Stimulated activated memory B cell treated with anti-CD40 and anti-IgM and Interleukin-4, amounts not matched to agents 10 μg/mL and 1 μg/mL and 100 μg/mL, for 72 hours (primary cell): ENCODE results near the gene ATG4B.

Experiments used
- ATAC-seq: fragments of 150-1000 bp; cut with Tn5 transposase; 2 replicates; pipeline ENCODE4 v1.10.0; 2021
- H3K27ac Mint-ChIP-seq: one replicate; pipeline ENCODE4 v1.8.0; 2022; ENCODE audit warnings: mild to moderate bottlenecking, mixed read lengths
- H3K27me3 Mint-ChIP-seq: one replicate; pipeline ENCODE4 v1.8.0; 2022; ENCODE audit warnings: mixed read lengths
- H3K36me3 Mint-ChIP-seq: one replicate; pipeline ENCODE4 v1.8.0; 2022; ENCODE audit warnings: mixed read lengths
- H3K4me1 Mint-ChIP-seq: one replicate; pipeline ENCODE4 v1.8.0; 2022; ENCODE audit warnings: mixed read lengths
- H3K4me3 Mint-ChIP-seq: one replicate; pipeline ENCODE4 v1.8.0; 2022; ENCODE audit warnings: mild to moderate bottlenecking, moderate library complexity, mixed read lengths
- H3K9me3 Mint-ChIP-seq: one replicate; pipeline ENCODE4 v1.8.0; 2022; ENCODE audit warnings: mixed read lengths

Gene ATG4B

DNA sequence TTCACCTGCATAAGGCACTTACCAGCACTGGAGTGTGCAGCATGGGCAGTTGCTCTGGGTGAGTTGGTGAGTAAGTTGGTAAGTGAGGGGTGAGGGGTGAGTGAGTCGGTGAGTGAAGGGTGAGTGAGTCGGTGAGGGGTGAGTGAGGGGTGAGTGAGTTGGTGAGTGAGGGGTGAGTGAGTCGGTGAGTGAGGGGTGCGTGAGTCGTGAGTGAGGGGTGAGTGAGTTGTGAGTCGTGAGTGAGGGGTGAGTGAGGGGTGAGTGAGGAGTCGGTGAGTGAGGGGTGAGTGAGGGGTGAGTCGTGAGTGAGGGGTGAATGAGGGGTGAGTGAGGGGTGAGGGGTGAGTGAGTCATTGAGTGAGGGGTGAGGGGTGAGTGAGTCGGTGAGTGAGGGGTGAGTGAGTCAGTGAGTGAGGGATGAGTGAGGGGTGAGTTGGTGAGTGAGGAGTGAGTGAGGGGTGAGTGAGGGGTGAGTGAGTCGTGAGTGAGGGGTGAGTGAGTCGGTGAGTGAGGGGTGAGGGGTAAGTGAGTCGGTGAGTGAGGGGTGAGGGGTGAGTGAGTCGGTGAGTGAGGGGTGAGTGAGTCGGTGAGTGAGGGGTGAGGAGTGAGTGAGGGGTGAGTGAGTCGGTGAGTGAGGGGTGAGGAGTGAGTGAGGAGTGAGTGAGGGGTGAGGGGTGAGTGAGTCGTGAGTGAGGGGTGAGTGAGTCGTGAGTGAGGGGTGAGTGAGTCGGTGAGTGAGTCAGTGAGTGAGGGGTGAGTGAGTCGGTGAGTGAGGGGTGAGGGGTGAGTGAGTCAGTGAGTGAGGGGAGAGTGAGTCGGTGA, 17.7 kb upstream of the ATG4B start:
- Mint-ChIP-seq H3K4me3 (no peak overlapping the region), H3K9me3 (peaks cover 6% of the 10 kb centered on the region), H3K27ac (peak overlapping the region; percentile 52), H3K36me3 (peaks cover 43% of the 10 kb centered on the region), H3K4me1 (peaks cover 47% of the 10 kb centered on the region), H3K27me3 (no peaks in the 10 kb centered on the region)
- no peak for ATAC-seq

DNA sequence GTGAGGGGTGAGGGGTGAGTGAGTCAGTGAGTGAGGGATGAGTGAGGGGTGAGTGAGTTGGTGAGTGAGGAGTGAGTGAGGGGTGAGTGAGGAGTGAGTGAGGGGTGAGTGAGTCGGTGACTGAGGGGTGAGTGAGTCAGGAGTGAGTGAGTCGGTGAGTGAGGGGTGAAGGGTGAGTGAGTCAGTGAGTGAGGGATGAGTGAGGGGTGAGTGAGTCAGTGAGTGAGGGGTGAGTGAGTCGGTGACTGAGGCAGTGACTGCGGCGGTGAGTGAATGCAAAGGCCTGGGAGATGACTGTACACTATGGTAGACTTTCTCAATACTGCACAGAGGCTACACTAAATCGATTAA, 17.1 kb upstream of the ATG4B start:
- peaks cover 46% of the 10 kb centered on the region for H3K4me1 Mint-ChIP-seq
- H3K27ac Mint-ChIP-seq, result peak overlapping the region; percentile 52
- no peaks in the 10 kb centered on the region for H3K27me3 Mint-ChIP-seq
- peaks cover 6% of the 10 kb centered on the region for H3K9me3 Mint-ChIP-seq
- no peak overlapping the region for H3K4me3 Mint-ChIP-seq
- ATAC-seq, result no peak
- peaks cover 43% of the 10 kb centered on the region for H3K36me3 Mint-ChIP-seq

DNA sequence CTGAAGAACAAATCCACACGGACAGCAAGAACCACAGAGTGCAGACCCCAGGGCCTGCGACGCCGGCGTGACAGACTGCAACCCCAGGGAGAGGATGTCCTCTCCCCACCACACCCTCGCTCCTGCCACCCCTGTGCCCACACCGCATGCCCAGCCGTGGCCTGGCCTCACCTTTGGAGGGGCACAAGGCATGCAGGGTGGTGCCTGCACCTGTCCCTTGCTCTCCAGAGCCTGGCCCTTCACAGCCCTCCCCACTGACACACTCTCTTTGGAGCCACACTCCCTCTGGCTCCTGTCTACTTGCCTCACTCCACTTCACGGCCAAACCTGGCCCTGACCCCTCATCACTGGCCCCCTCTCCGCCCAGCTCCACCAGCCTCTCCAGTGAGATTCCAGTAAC, 9.8 kb upstream of the ATG4B start:
- Mint-ChIP-seq H3K36me3 (peaks cover 30% of the 10 kb centered on the region), H3K27ac (no peak overlapping the region), H3K27me3 (no peaks in the 10 kb centered on the region), H3K9me3 (no peaks in the 10 kb centered on the region), H3K4me1 (peaks cover 30% of the 10 kb centered on the region), H3K4me3 (no peak overlapping the region)
- ATAC-seq, result no peak

DNA sequence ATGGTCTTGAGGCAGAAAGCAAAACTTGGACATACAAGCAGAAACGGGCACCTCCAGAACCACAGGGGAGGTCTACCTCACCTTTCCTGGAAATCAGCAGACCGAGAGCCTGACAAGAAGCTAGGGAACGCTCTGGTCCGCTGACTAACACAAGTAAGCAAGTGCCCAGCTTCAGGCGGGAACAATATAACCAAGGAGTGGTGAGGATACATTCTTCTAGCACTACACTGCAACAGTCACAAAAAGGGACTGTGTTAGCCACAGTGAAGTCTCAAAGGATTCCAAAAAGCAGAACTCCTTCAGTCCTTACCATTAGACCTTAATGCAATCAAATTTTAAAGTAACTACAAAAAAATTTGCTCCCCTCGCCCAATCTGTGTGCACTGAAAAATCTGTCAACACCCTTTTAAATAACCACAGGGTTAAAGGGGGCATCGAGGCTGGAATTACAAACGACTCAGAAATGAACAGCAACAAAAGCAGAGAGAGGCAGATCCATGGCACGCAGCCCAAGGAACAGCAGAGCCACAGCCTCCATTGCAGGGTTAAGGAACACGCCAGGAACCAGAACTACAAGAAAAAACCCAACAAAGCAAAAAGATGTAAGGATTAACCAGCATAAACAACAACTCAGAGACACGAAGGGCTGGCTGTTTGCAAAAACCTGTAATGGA, 7.6 kb upstream of the ATG4B start:
- Mint-ChIP-seq H3K27me3 (no peaks in the 10 kb centered on the region), H3K4me1 (peaks cover 38% of the 10 kb centered on the region), H3K4me3 (no peak overlapping the region), H3K36me3 (peaks cover 36% of the 10 kb centered on the region), H3K9me3 (no peaks in the 10 kb centered on the region), H3K27ac (no peak overlapping the region)
- no peak for ATAC-seq

DNA sequence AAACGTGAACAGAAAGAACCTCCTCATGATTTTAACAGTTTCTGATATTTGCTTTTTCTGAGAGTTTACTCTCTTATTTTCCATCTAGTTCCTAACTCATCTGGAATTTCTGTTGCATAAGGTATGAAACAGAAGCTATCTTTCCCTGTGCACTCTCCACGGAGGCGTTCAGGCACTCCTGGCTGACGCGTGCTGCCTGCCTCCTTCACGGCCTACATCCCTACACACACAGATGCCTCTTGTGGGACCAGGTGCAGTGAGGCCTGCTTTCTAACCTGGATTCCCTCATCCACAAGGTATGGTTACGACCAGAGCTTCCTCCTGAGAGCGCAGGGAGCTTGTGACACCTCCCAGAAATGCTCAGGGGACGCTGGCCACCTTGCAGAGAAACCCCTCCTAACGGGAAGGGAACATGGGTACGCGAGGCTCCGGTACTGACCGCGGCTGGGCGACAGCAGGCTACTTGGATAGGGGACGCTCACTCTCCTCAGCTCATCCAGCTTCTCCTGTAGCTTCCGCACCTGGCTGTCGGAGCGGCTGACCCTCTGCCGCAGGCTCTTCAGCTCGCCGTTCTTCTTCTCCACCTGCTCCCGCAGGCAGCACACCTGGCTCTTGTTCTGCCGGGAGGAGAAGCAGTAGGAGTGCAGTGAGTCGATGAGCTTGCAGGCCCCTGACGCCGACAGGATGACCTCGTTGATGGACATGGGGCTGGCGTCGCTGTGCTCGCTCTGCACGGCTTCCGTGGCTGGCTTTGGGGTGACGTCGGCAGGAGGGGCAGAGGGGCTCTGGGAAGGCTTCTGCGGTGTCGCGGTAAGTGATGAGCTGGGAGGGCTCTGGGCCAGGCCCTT, 4.8 kb upstream of the ATG4B start:
- H3K36me3 Mint-ChIP-seq, result peaks cover 31% of the 10 kb centered on the region
- H3K9me3 Mint-ChIP-seq, result no peaks in the 10 kb centered on the region

DNA sequence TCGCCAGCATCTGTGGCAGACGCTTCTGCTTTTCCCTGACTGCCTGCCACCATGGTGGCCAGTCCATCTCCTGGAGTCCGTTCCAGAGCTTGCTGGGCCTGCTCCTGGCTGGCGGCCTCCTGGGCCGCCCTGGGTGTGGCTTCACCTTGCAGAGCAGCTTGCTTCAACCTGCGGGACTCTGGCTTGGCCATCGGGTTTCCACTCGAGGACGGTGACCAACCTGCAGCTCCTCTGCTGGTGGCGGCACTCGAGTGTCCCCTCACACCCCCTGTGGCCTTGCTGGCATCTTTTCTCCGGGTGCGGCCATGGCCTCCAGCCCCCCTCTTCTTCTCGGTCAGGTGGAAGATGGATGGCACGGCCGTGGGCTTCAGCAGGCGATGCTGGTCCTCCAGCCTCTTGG, 3.9 kb upstream of the ATG4B start:
- Mint-ChIP-seq H3K4me3 (no peak overlapping the region), H3K9me3 (no peaks in the 10 kb centered on the region), H3K27me3 (no peaks in the 10 kb centered on the region), H3K36me3 (peaks cover 25% of the 10 kb centered on the region), H3K4me1 (peaks cover 51% of the 10 kb centered on the region), H3K27ac (no peak overlapping the region)
- ATAC-seq, result no peak

More for the DNA sequence above, 4.8 kb upstream of the ATG4B start:
- Mint-ChIP-seq H3K27me3 (no peaks in the 10 kb centered on the region), H3K27ac (no peak overlapping the region), H3K4me3 (no peak overlapping the region), H3K4me1 (peaks cover 52% of the 10 kb centered on the region)
- ATAC-seq, result no peak

DNA sequence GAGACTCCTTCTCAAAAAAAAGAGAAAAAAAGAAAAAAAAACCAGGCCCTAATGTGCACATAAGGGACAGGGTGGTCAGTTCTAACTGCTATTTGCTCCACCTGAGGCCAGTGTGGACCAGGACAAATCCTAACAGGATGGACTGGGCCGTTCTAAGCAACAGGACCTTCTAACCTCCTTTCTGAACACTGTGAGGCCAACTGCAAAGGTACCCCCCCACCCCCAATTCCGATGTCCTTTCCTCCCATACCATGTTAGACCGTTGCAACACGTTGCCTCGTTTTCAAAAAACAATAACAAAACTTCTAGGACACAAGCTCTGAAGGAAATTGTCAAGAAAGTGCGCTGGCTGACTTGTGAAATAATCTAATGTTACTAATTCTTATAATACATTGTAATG, 1.7 kb upstream of the ATG4B start:
- peaks cover 34% of the 10 kb centered on the region for H3K36me3 Mint-ChIP-seq
- H3K4me1 Mint-ChIP-seq, result peaks cover 53% of the 10 kb centered on the region
- H3K27me3 Mint-ChIP-seq, result no peaks in the 10 kb centered on the region
- ATAC-seq, result no peak
- peak overlapping the region; percentile 66 for H3K27ac Mint-ChIP-seq
- H3K9me3 Mint-ChIP-seq, result no peaks in the 10 kb centered on the region
- H3K4me3 Mint-ChIP-seq, result peak overlapping the region; percentile 77

DNA sequence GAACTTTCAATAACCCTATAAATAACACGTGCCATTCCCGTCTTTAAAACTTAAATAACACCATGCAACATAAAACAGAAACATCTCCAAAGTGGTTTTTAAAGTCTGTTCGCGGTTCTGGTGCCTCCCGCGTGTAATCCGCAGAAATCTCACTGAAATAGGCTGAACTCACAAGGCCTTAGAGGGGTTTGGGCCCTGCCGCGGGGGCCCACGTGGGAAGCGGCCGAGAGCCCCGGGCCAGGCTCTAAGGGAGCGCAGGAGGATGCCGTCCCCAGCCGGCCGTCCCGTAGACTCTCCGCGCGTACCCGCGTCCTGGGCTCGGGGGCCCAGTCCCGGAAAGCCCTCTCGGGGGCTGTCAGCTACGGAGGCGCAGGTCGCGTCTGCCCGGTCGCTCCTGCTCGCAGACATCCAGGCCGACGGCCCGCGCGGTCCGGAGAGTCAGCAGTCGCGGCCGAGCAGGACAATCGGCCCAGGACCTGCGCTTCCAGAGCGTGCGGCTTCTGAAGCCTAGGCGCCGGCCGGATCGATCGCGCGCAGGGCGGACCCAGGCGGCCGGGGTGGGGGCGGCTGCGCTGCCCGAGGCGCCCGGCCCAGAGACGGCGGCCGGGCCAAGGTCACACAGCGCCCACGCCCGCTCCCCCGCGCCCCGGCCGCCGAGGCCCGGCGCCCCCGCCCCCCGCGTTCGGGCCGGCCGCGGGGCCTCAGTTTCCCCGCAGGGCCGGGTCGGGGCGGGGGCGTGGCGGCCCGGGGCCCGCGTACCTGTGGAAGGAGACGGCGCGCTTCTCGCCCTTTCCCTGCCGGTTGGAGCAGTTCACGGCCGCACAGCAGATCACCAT, 1.1 kb upstream of the ATG4B start:
- Mint-ChIP-seq H3K27ac (peak overlapping the region; percentile 66), H3K36me3 (peaks cover 34% of the 10 kb centered on the region)
- peak; percentile 71 for ATAC-seq

DNA sequence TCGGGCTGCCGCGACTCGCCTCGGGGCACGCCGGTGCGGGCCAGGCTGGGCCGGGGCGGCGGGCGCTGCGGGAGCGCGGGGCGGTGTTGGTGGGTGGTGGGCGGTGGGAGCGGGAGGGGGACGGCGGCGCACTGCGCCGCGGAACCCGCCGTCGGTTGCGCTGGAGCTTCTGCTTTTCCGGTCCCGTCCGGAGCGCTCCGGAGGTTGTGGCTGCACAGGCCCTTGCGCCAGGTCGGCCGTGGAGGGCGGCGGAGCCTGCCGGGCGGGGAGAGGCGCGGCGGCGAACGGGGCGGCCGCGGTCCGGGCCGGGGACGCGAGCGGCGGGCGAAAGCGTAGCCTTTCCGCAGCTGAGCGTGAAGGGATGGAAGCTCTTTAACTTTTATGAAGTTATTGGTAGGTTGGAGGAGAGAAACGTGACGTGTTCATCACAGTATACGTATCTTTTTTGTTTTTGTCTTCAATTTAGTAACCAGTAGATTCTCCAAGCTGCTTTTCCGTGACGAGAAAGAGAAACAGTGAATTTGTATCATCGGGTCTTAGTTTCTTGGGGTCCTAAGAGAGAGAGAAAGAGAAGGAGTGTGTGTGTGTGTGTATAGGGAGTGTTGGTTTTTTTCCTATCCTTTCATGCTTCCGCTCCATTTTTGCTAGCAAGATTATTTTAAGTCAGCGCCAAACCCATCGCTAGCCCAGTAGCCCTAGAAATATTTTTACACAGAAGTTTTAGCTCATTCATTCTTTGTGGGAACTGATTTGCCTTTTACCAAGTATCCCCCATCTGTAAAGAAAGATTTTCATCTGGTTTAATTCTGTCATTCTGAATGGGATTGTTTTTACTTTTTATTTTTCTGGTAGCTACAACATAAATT, 535 bp downstream of the ATG4B start:
- no peaks in the 10 kb centered on the region for H3K27me3 Mint-ChIP-seq
- ATAC-seq, result no peak
- peak overlapping the region; percentile 90 for H3K4me3 Mint-ChIP-seq
- H3K9me3 Mint-ChIP-seq, result no peaks in the 10 kb centered on the region
- peaks cover 21% of the 10 kb centered on the region for H3K36me3 Mint-ChIP-seq
- peaks cover 70% of the 10 kb centered on the region for H3K4me1 Mint-ChIP-seq
- H3K27ac Mint-ChIP-seq, result peak overlapping the region; percentile 93

More for the DNA sequence above, 1.1 kb upstream of the ATG4B start:
- H3K4me3 Mint-ChIP-seq, result peak overlapping the region; percentile 77
- H3K4me1 Mint-ChIP-seq, result peaks cover 59% of the 10 kb centered on the region
- no peaks in the 10 kb centered on the region for H3K27me3 Mint-ChIP-seq
- no peaks in the 10 kb centered on the region for H3K9me3 Mint-ChIP-seq

DNA sequence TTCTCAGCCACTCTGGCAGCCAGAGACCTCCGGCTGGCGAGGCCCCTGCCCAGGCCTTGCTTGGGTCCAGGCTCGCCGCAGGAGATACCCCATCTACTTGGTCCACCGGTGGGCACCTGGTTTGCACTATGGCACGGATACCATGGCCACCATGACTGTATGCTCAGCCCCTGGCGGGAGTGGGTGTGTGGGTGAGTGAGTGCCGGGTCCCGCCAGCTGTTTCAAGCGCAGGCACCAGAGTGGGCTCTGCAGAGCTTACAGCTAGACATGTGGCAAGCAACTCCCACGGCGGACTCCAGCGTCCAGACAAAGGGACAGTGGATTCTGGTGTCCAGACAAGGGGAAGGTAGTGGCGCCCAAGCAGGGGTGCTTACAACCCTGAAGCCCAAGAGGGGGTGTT, 1.4 kb downstream of the ATG4B start:
- ATAC-seq, result no peak
- peak overlapping the region; percentile 90 for H3K4me3 Mint-ChIP-seq
- H3K4me1 Mint-ChIP-seq, result peaks cover 72% of the 10 kb centered on the region
- peaks cover 19% of the 10 kb centered on the region for H3K36me3 Mint-ChIP-seq
- no peaks in the 10 kb centered on the region for H3K9me3 Mint-ChIP-seq
- peak overlapping the region; percentile 93 for H3K27ac Mint-ChIP-seq
- H3K27me3 Mint-ChIP-seq, result no peaks in the 10 kb centered on the region

DNA sequence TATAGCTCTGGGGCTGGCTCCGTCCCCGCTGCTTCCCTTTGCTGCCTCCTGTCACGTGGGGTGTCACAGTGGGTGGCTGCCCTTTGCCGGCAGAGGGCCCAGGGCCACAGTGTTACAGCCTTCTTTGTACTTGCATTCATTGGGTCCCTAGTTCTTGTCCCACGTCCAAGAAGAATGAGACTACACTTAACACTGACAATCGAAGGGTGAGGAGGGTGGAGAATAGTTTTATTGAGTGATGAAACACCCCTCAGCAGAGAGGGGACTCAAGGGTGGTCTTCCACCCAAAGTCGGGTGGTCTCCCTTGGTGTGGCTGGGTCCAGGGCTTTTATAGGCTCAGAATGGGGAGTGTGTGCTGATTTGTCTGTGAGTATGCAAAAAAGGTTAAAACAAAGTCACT, 1.9 kb downstream of the ATG4B start:
- H3K27ac Mint-ChIP-seq, result no peak overlapping the region
- peaks cover 72% of the 10 kb centered on the region for H3K4me1 Mint-ChIP-seq

DNA sequence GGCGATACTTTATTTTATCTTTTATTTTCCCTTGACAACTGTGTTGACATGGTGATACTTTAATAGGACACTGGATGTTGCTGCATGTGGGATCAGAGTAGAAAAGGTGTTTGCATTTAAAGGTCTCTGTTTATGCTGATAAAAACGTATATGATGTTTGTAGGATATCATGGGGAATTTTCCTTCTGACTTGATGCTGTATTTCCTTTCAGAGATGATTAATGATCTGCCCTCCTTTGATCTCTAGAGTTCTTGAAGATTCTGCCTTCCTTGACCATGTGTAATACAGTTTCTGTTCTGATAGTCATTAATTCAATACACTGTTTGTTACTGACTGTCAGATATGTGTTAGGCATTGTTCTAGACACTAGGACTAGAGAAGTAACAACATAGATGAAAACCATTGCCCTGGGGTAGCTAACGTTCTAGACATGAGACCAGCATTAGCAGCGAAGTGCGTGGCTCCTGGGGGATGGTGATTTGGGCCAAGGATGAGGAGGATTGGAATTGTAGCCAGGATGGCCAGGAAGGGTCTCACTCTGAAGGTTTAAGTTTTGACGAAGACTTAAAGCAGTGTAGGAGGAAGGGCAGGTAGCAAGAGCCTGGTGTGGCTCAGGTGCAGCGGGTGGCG, 2.8 kb downstream of the ATG4B start:
- Mint-ChIP-seq H3K27ac (no peak overlapping the region), H3K27me3 (no peaks in the 10 kb centered on the region), H3K4me3 (no peak overlapping the region), H3K9me3 (no peaks in the 10 kb centered on the region), H3K4me1 (peaks cover 66% of the 10 kb centered on the region), H3K36me3 (peaks cover 19% of the 10 kb centered on the region)
- no peak for ATAC-seq

More for the DNA sequence above, 1.9 kb downstream of the ATG4B start:
- no peak for ATAC-seq
- no peak overlapping the region for H3K4me3 Mint-ChIP-seq
- H3K9me3 Mint-ChIP-seq, result no peaks in the 10 kb centered on the region
- H3K27me3 Mint-ChIP-seq, result no peaks in the 10 kb centered on the region
- H3K36me3 Mint-ChIP-seq, result peaks cover 19% of the 10 kb centered on the region

DNA sequence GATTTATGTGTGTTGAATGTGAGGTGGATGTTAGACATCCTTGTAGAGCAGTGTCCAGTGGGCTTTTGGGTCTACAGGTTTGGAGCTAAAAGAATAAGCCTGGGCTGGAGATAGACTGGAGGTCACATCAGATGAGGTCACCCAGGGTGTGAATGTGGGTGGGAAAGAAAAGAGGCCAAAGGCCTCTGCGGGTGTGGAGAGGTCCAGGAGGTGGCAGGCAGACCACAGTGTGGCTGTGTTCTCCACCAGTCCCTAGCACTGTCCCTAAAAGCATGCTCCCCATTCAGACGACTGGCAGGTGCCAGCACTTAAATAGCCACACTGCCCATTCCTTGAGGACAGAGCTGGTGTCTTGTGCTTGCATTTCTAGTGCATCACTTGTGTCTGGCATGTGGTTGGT, 4.1 kb downstream of the ATG4B start:
- Mint-ChIP-seq H3K27ac (no peak overlapping the region), H3K9me3 (no peaks in the 10 kb centered on the region), H3K4me3 (no peak overlapping the region), H3K36me3 (peaks cover 19% of the 10 kb centered on the region), H3K27me3 (no peaks in the 10 kb centered on the region), H3K4me1 (peaks cover 60% of the 10 kb centered on the region)
- ATAC-seq, result no peak
